8988T (cell line): Measurements from ENCODE around the gene HYDIN.
"Not testable (repeated sequence)": the region's sequence is repeated elsewhere in the genome, so short reads cannot be mapped to it uniquely, and the experiment has no call there.

Experiments used
- DNase-seq: peaks from one replicate; pipeline ENCODE4 v3.0.0; 2011

HYDIN gene

DNA sequence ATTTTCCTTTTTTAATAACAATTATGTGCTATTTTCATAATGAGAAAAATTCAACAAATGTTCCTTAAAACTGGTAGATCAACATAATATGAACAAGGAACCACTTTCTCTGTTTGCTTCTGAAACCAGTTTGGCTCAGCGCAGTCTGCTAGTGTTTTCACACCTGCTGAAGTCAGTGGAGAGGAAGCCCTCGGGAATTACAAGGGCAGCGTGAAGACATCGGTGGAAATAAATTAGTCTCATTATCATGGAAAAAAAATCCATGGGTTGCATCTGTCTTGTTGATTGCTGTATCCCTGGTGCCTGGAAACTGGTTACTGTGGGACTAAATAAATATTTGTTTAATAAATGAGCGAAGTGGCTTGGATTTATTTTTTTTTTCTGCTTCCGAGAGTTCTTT, 245.8 kb downstream of the HYDIN start:
- DNase-seq, result not testable (repeated sequence)

DNA sequence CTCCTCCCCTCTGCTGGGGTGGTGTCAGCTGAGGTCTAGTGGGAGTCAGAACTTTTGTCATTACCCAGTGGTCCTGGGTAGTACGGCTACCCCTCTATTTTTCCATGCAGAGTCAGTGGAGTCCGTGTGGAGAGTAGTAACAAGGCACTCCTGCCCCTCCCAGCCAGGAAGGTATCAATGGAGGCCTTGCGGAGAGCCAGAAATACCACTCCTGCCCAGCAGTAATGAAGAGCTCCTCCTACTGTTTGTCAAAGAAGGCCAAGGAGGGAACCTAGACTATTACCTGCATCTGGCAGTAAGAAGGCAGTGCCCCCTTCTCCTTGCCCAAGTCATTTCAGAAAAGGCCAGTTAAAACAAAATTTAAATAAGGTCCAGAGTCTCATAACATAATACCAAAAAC, 262.2 kb downstream of the HYDIN start:
- DNase-seq, result not testable (repeated sequence)

DNA sequence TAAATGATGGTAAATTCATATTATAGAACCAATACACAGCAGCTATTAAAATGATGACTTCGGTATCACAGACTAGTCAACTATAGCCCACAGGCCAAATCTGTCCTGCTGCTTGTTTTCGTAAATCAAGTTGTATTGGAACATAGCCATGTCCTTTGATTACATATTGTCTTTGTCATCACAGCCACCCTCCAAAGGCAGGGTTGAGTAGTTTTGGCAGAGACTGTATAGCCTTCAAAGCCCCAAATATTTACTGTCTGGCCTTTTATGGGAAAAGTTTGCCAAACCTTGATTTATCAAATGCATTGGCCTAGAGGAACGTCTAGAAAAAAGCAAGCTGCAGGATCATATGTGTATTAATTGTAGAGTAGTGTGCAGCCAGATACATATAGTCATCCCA, 270.4 kb downstream of the HYDIN start:
- DNase-seq, result not testable (repeated sequence)

DNA sequence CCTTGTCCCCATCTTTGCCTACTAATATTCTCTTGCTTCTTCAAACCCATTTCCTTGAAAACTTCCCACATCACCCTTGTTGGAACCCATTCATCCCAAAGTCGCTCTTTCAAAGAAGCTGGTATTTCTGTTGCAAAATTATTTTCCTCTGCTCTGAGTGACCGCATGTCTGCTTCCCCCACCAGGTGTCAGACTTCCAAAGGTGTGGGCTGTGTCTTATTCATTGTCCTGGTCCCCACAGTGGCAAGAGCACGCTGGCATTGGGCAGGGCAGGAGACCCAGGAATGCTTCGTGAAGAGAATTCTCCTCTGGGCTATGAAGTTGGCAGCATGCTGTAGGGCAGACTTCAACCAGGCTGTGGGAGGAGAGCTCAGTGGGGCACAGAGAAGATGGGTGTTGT, 275.6 kb downstream of the HYDIN start:
- not testable (repeated sequence) for DNase-seq

DNA sequence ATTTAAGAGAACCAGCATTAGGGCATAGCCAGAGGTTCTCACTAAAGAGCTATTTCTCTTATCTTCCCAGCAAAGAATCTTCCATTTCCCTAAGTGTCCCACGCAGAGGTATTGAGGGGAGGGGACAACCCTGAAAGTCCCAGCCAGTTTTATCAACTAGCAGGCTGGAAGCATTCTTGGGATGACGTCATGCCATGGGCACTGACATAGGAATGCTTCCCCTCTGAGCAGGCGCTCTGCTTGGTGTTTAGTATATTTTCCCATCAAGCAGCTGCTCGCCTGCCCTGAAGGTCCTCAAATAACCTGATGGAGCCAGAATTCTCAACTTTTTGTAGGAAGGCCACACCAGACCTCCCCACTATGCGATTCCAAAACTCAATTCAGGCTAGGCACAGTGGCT, 276.7 kb downstream of the HYDIN start:
- not testable (repeated sequence) for DNase-seq

DNA sequence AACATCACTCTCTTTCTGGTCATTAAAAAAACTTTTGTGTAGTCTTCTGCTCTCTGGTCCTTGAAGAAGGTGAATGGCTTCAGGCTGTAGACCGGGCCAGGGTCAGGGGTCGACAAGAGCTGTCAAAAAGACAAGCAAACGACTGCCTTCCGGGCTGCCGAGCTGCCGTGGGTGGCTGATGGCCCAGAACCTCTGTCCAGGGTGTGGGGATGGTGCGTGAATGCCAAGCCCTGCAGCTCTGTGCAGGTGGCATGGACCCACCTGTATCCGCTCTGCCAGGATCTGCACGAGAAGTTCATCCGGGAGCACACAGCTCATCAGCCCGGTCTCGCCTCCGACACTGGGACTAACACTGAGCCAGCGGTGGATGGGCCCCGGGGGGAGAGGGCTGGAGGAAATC, 287.0 kb downstream of the HYDIN start:
- DNase-seq, result not testable (repeated sequence)

DNA sequence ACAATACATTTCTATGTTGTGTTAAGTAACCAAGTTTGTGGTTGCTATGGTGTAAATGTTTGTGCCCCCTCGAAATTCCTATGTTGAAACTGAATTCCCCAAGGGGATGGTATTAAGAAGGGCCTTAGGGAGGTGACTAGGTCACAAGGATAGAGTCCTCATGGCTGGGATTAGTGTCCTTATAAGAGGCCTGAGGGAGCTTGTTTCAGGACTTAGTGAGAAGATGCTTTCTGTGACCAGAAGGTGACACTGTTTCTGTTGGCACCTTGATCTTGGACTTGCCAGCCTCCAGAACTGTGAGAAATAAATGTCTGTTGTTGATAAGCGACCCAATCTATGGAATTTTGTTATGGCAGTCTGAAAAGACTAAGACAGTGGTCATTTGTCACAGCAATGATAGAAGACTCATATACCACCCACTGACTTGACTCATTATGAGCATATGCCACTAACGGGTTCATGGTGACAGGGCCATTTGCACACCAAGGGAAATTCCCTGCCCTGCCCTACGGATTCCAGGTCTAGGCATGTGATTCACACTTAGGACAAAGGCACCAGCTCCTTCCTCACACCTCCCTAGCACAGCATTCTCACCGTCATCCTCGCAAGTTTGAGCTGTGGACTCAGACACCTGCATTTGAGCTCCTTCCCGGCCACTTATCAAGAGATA, 290.7 kb downstream of the HYDIN start:
- not testable (repeated sequence) for DNase-seq

DNA sequence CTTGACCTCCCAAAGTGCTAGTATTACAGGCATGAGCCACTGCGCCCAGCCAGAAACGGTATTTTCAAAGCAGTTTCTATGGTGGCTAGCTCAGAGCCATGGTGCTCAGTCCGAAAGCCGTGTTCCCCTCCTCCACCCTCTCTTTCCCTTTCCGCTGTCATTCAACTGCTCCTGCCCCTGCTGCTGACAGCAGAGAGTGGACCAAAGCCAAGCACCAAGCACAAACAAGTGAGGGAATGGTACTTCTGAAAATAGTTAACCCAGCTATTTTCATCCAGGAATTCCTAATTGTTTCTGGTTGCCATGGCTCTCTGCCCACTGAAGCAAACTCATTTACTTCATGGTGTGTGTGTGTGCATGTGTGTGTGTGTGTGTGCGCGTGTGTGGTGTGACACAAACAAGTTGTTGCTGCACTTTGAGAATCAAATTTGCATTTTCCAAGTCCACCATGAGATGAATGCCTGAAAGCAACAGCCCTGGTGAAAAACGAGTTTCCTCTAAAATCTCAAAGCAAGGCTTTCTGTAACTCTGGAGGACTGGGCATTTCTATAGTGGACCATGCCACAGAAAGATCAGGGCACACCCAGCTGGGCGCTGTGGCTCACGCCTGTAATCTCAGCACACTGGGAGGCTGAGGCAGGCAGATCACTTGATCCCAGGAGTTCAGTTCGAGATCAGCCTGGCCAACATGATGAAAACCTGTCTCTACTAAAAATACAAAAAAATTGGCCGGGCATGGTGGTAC, 293.6 kb downstream of the HYDIN start:
- DNase-seq, result not testable (repeated sequence)

DNA sequence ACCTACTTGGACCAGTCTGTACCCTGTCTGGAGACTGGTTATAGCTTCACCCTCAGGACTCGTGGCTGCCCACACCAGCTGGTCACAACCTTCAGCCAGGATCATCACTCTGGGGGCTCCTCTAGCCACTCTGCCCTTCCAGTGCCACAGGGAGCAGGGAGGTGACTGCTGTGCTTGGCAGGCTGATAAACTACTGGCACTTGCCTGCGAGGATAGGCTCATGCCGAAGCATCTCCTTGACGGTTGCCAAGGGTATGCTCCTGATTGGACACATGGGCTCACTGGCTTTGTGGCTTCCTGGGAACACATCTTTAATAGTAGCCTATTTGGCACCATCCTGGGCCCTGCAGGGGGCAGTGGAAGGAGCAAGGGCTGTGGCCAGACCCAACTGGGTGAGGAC, 295.2 kb downstream of the HYDIN start:
- DNase-seq, result not testable (repeated sequence)

DNA sequence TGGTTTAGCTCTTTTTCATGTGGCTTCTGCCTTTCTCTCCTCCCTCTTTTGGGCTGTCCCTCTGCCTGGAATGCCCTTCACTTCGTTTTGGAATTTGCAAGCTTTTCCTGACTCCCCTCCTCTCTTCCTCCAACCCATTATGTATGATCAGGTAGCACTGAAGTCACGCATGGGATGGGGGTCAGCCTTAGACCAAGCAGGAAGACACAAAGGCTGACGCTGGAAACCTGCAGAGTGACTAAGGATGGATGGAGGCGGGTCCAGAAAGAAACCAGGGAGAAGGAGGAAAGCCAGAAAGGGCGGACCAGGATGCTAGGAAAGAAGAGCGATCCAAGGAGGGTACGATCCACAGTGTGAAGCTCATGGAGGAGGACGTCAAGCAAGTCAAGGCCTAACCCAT, 296.8 kb downstream of the HYDIN start:
- DNase-seq, result not testable (repeated sequence)

DNA sequence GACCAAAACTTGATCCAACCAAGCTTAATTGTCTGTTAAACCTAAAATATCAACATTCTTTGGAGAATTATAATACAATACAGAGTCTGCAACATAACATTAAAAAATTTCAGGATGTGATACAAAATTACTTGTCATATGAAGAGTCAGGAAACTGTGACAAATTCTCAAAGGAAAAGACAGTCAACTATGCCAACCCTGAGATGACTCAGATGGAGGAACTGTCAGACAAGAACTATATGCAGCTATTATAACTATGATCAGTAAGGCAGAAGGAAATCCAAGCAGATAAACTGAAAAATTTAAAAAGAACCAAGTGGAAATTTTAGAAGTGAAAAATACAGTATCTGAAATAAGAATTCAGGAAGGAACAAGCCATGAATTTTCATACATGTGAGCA, 299.8 kb downstream of the HYDIN start:
- DNase-seq, result not testable (repeated sequence)

DNA sequence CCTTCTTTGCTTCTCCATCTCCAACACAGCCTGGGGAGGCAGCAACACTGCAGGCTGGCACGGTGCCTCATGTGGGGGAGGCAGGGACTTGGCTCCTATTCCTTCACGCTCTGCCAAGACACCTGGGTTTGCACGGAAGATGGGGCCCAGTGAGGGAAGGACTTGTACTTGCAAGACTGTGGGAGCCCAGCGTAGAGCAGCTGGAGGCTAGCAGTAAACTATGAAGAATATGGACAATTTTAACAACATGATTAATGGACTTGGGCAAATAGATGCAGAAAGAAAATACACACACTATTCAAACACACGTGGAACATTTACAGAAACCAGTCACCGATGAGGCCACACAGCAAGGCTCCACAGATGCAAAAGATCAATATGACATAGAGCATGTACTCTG, 308.4 kb downstream of the HYDIN start:
- not testable (repeated sequence) for DNase-seq

DNA sequence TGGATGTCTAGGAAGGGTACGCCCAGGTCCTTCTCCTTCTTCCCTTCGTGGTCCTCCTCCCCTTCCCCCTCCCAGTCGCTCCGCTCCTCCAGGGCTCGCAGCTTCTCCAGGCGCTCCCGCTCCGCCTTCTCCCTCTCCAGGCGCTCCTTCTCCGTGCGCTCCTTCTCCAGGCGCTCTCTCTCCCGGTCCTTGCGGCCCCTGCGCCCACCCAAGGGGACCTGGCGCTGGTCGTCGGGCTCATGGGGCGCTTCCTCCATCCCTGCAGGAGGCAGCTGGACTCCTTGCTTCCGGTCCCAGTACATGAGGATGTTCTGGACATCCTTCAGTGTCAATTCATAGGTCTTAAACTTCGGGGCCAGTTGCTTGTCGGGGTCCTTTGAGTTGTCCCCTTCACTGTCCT, 309.9 kb downstream of the HYDIN start:
- DNase-seq, result not testable (repeated sequence)

DNA sequence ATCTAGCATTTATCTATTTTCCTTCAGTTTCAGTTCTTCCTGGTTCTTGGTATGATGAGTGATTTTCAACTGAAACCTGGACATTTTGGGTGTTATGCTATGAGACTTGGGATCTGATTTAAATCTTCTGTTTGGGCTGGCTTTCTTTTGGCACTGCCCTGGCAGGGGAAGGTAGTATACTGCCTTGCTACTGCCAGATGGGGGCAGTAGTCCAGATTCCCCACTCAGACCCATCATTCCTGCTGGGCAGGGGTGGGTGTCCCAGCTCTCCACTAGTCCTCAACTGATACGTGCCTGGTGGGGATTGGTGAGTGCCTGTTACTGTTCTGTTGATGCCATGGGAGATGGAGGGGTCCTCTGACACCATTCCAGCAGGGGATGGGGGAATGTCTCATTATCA, 342.3 kb downstream of the HYDIN start:
- DNase-seq, result not testable (repeated sequence)

DNA sequence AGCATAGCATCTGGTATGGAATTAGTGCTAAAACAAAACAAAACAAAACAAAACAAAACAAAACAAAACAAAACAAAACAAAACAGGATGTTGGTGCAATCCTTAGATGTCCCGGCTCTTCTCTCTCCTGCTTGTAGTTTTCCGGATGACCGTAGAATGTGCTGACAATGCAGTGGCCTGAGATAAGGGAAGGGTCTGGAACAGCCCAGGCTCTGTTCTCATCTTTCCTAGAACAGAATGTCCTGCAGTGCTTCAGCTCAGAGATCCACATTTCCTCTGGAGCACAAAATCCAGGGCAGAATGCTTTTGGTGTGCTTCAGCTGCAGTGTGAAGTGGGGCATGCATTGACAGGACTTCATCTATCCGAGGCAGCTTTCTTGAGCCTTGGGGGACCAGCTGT, 345.9 kb downstream of the HYDIN start:
- DNase-seq, result not testable (repeated sequence)

DNA sequence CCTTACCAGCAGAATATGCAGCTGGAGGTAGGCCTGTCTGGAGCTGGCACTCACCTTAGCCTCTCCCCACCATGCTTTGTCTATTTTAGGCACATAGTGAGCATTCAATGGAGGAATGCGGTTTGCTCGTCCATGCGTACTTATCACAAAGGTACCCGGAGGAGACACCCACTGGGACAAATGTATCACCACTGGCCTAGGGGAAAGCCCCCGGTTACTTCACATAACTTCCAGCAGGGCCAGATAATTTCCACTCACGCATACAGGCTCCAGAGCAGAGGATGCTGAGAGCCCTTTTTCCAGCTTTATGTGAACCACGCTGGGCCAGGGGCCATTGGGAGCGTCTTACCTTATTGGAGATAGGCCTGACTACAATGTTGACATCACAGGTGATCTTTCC, 348.2 kb downstream of the HYDIN start:
- not testable (repeated sequence) for DNase-seq

DNA sequence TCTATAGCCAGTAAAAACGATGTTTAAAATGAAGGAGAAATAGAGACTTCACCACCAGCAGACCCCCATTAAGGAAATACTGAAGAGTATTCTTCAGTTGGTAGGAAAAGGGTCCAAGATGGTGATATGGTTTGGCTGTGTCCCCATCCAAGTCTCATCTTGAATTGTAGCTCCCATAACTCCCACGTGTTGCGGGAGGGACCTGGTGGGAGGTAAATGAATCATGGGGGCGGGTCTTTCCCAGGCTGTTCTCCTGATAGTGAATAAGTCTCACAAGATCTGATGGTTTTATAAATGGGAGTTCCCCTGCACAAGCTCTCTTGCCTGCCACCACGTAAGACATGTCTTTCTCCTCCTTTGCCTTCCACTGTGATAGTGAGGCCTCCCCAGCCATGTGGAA, 352.6 kb downstream of the HYDIN start:
- not testable (repeated sequence) for DNase-seq

DNA sequence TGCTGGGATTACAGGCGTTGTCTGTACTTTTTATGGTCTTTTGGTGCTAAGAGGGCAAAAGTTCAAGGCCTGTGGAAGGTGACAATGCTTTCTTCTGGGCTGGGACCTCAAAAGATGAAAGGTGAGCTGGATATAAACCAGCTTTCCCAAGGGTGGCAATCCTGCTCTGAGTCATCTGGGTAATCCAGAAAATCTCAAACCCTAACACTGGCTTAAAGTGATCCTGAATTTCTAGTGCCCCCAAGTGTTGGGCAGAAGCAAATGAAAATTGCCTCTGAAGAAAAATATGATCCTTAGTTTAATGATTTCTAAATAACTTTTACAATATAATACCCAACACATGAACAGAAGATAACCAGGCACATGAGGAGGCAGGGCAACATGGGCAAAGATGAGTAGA, 354.1 kb downstream of the HYDIN start:
- DNase-seq, result not testable (repeated sequence)

DNA sequence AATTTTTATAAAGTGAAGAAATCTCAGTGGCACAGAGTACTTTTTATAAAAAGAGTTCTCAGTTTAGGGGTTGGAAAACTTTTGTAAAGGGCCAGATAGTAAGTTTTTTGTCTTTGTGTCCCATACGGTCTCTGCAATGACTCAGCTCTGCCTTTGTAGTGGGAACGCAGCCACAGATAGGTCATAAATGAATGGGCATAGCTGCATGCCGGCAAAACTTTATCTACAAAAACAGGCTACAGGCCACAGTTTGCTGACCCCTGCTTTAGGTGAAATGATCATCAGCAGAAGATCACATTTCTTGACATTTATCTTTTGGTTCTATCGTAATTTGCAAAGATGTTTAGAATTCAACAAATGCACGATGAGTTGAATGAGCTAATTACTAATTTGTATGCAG, 365.8 kb downstream of the HYDIN start:
- not testable (repeated sequence) for DNase-seq

DNA sequence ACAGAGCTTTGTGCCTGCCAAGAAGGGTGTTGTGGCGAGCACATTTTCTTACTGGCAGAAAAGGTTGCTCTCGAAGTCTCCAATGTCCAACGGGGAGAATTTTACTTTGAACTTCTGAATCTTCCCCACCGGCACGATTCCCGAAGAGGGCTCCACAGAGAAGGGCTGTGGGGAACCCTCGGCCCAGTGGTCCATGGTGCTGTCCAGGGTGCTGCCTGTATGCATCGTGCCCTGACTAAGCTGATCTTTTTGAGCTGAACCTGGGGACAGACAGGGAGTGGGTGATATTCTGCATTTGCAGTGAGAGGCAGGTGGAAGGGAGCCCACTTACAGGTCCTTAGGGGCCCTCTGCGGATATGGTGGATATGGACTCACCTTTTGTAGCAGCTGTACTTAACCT, 368.5 kb downstream of the HYDIN start:
- not testable (repeated sequence) for DNase-seq

DNA sequence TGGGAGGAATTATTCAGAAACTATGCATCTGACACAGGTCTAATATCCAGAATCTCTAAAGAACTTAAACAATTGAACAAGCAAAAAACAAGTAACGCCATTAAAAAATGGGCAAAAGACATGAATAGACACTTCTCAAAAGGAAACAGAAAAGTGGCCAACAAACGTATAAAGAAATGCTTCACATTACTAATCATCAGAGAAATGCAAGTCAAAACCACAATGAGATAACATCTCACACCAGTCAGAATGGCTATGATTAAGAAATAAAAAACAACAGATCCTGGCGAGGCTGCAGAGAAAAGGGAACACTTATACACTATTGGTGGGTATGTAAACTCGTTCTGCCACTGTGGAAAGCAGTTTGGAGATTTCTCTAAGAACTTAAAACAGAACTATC, 379.2 kb downstream of the HYDIN start:
- not testable (repeated sequence) for DNase-seq

DNA sequence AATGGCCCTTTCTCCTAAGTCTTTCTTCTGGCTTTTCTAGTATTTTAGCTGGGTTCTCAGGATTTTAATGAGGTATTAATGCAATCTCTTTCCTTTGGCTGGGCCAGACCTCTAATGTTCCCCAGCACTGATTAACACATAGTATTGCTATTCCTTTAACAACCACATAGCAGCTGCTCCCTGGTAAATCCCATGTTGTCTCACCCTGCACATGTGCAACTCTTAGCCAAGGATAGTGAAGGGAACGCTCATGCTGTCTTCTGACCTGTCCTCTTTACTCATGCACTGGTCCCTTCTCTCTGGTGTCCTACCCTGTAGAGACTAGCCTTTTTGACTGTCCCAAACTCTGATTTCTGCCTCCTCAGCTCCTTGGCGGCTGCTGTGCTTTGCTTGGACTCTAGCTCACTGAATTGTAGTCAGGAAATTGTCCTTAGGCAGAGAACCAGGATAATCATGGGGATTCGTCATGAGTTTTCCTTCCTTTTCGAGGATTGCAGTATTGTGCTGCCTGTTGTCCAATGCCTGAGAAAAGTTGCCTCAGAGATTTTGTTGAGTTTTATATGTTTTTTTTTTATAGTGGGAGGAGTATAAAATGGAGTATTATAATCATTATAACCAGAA, 406.9 kb downstream of the HYDIN start:
- DNase-seq, result not testable (repeated sequence)

DNA sequence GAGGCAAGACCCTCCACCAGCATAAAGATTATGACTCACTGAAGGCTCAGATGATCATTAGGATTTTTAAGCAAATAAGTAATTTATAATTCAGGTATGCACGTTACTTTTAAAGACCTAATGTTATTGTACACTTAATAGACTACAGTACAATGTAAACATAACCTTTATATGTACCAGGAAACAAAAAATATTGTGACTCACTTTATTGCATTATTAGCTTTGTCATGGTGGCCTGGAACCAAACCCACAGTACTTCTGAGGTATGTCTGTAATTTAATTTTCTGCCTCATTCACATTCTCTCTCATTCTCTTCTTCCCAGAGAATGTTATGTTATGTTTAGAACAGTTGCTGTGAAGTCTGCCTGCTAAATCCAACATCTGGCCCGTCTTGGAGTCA, 407.8 kb downstream of the HYDIN start:
- not testable (repeated sequence) for DNase-seq

DNA sequence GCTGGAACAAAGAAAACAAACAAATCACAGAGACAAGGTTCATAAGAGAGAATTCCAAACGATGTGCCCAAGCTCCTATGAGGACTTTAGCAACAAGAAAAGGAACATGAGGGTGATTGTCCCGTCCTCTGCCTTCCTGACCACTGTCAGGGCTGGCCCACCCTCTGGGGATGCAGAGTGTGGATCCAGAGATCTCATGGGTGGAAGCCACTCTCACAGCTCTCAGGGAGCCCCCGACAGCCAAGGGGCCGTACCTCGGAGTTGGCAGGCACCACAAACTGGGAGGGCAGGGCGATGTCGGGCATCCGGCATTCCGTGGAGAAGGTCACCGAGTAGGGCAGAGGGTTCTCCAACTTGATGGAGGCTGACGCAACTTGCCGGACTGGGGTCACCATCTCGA, 412.4 kb downstream of the HYDIN start:
- not testable (repeated sequence) for DNase-seq
